Naive B cell (primary cell): ENCODE data around the gene VSTM4. TPM values are rescaled to one million over a fixed set of nuclear protein-coding genes. Genes with fewer than 3 reads are reported as not detected.

ENCODE experiments used
- ATAC-seq, 2 donors: fragments of 150-1000 bp; cut with Tn5 transposase; 2 replicates each; pipeline ENCODE4 v1.10.0; 2021; ENCODE audit warnings: low read depth in 2 of 2, mild to moderate bottlenecking in 2 of 2, moderate library complexity in 2 of 2
- DNase-seq: peaks from one replicate; pipeline ENCODE4 v3.0.0; 2022
- H3K27ac Mint-ChIP-seq, 6 donors: one replicate each; pipeline ENCODE4 v1.8.0; 2020 to 2022; ENCODE audit warnings: mild to moderate bottlenecking in 6 of 6, mixed read lengths in 6 of 6, moderate library complexity in 5 of 6, inconsistent platforms in 2 of 6
- H3K27me3 Mint-ChIP-seq, 3 donors: one replicate each; pipeline ENCODE4 v1.8.0; 2021 to 2022; ENCODE audit warnings: mixed read lengths in 3 of 3, mild to moderate bottlenecking in 1 of 3
- H3K36me3 Mint-ChIP-seq, 2 donors: one replicate each; pipeline ENCODE4 v1.8.0; 2020 to 2022; ENCODE audit warnings: mixed read lengths in 2 of 2, inconsistent platforms in 1 of 2, mild to moderate bottlenecking in 1 of 2
- H3K4me1 Mint-ChIP-seq, 3 donors: one replicate each; pipeline ENCODE4 v1.8.0; 2020 to 2022; ENCODE audit warnings: mixed read lengths in 3 of 3, inconsistent platforms in 1 of 3, mild to moderate bottlenecking in 1 of 3, moderate library complexity in 1 of 3
- H3K4me3 Mint-ChIP-seq, 8 donors: one replicate each; pipeline ENCODE4 v1.8.0; 2020 to 2022; ENCODE audit warnings: mild to moderate bottlenecking in 8 of 8, mixed read lengths in 8 of 8, moderate library complexity in 8 of 8, inconsistent platforms in 2 of 8
- H3K9me3 Mint-ChIP-seq, 7 donors: one replicate each; pipeline ENCODE4 v1.8.0; 2020 to 2022; ENCODE audit warnings: mixed read lengths in 7 of 7, mild to moderate bottlenecking in 5 of 7, inconsistent platforms in 2 of 7, moderate library complexity in 1 of 7
- polyA plus RNA-seq, 6 donors: library from polyadenylated mRNA; unstranded; fragments of 300-500 nt; fragmentation: Illumina TruSeq; gene quantifications; one replicate each; pipeline ENCODE4 v1.2.3, GENCODE V29; 2021; ENCODE audit warnings: low read depth in 6 of 6

The VSTM4 gene
- polyA plus RNA-seq, 6 donors from 2014 or later, result 0.04 to 0.17 (median 0.11) TPM; not detected in 3

- no peak for DNase-seq
- peaks cover 7 to 11% of the 10 kb centered on the region in 2 donors for H3K36me3 Mint-ChIP-seq
- peaks cover 16 to 32% (median 26%) of the 10 kb centered on the region in 3 donors for H3K27me3 Mint-ChIP-seq
- H3K27ac Mint-ChIP-seq, result peak overlapping the region in 1 of 6 donors; percentile 24
- no peak for ATAC-seq
- H3K9me3 Mint-ChIP-seq, result peaks cover 9 to 16% (median 11%) of the 10 kb centered on the region in 7 donors
- no peak overlapping the region for H3K4me3 Mint-ChIP-seq
- H3K4me1 Mint-ChIP-seq, result no peaks in the 10 kb centered on the region
These were observed 23.7 kb downstream of the VSTM4 start for GRCh38 chr10:49091450-49092210.

GRCh38 chr10:49090696-49091380 is 24.5 kb downstream of the VSTM4 start:
- H3K4me3 Mint-ChIP-seq, result no peak overlapping the region
- no peak for ATAC-seq
- peaks cover 7 to 17% of the 10 kb centered on the region in 2 donors for H3K36me3 Mint-ChIP-seq
- peaks cover 14 to 21% (median 15%) of the 10 kb centered on the region in 7 donors for H3K9me3 Mint-ChIP-seq
- DNase-seq, result no peak
- H3K27ac Mint-ChIP-seq, result no peak overlapping the region
- no peaks in the 10 kb centered on the region for H3K4me1 Mint-ChIP-seq
- peaks cover 16 to 31% (median 22%) of the 10 kb centered on the region in 3 donors for H3K27me3 Mint-ChIP-seq

- Mint-ChIP-seq H3K27me3 (peaks cover 16 to 25% (median 22%) of the 10 kb centered on the region in 3 donors), H3K4me3 (no peak overlapping the region), H3K36me3 (peaks cover 7 to 17% of the 10 kb centered on the region in 2 donors), H3K4me1 (no peaks in the 10 kb centered on the region), H3K27ac (no peak overlapping the region), H3K9me3 (peaks cover 14 to 21% (median 16%) of the 10 kb centered on the region in 7 donors)
- DNase-seq, result no peak
- no peak for ATAC-seq
These were observed 25.1 kb downstream of the VSTM4 start for GRCh38 chr10:49090189-49090575.

DNA sequence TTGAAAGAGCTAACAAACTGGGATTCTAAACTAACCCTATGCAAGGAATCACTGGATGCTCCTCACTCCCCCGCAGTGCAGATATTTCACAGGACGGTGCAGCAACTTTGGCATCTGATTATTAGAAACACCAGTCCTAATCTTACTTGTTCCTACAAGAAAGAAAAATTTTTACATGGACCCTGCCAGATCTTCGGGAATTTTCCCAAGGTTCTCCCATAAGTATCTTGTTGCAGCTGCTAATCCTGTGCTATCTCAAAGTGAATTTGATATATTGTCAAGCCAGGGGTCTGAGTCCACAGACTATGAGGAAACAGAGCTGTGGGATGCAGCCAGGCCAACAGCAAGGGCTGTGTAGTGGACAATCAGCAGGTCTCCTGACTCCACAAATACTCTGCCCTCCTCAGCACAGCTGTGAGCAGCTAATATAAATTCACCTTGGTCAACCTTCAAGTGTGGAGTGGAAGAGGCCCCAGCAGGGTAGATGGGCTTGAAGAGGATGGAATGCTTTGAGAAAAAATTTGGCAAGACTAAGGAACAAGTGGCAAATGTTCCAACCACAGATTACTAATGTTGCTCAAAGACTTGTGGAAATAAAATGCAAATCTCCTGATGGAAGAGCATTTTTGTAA is 25.6 kb downstream of the VSTM4 start:
- peaks cover 16 to 24% (median 22%) of the 10 kb centered on the region in 3 donors for H3K27me3 Mint-ChIP-seq
- no peak overlapping the region for H3K4me3 Mint-ChIP-seq
- no peaks in the 10 kb centered on the region for H3K4me1 Mint-ChIP-seq
- no peak for ATAC-seq
- H3K9me3 Mint-ChIP-seq, result peaks cover 14 to 21% (median 16%) of the 10 kb centered on the region in 7 donors
- H3K36me3 Mint-ChIP-seq, result peaks cover 7 to 17% of the 10 kb centered on the region in 2 donors
- no peak for DNase-seq
- H3K27ac Mint-ChIP-seq, result no peak overlapping the region

DNA sequence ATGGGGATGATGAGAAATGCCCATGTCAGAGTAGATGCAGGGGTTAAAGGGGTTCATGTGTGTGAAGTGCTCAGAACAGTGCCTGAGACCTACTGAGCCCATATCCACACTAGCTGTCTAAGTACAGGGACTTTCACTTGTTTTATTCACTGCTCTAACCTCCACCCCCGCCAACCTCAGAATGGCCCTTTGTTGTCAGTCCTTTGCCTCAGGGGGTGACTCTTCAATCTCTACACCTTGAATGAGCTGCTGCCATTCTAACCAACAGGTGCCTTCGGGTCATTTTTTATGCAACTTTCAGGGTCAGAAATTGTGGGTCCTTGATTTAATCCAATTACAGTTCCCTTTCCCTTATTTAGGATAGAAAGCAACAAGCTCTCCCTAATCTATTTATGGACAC is 26.2 kb downstream of the VSTM4 start:
- no peak for ATAC-seq
- H3K9me3 Mint-ChIP-seq, result peaks cover 14 to 21% (median 16%) of the 10 kb centered on the region in 7 donors
- H3K4me3 Mint-ChIP-seq, result no peak overlapping the region
- no peak overlapping the region for H3K27ac Mint-ChIP-seq
- DNase-seq, result no peak
- H3K36me3 Mint-ChIP-seq, result peaks cover 7 to 17% of the 10 kb centered on the region in 2 donors
- H3K4me1 Mint-ChIP-seq, result no peaks in the 10 kb centered on the region
- H3K27me3 Mint-ChIP-seq, result peaks cover 14 to 24% (median 22%) of the 10 kb centered on the region in 3 donors

DNA sequence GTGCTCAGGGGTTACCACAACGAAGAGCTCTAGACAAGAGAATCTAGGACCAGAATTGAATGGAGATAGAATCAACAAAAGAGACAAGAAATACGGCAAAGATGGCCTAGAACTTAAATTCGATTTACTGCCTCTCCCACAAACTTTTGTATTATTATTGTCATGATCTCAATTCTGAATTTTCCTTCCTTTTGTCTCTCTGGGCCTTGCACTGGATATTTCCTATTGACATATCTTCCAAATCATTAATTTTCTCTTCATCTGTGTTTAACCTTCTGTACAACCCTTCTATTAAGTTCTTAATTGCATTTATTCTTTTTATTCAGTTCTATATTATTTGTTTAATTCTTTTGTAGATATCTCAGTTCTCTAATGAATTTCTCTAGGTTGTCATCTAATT is 28.4 kb downstream of the VSTM4 start:
- Mint-ChIP-seq H3K4me1 (no peaks in the 10 kb centered on the region), H3K36me3 (peaks cover 7 to 17% of the 10 kb centered on the region in 2 donors), H3K27ac (no peak overlapping the region), H3K4me3 (no peak overlapping the region), H3K27me3 (peaks cover 12 to 18% (median 15%) of the 10 kb centered on the region in 3 donors), H3K9me3 (peaks cover 14 to 21% (median 16%) of the 10 kb centered on the region in 7 donors)
- no peak for DNase-seq
- ATAC-seq, result no peak

GRCh38 chr10:49083261-49083660 is 32.1 kb downstream of the VSTM4 start:
- no peak overlapping the region for H3K27ac Mint-ChIP-seq

DNA sequence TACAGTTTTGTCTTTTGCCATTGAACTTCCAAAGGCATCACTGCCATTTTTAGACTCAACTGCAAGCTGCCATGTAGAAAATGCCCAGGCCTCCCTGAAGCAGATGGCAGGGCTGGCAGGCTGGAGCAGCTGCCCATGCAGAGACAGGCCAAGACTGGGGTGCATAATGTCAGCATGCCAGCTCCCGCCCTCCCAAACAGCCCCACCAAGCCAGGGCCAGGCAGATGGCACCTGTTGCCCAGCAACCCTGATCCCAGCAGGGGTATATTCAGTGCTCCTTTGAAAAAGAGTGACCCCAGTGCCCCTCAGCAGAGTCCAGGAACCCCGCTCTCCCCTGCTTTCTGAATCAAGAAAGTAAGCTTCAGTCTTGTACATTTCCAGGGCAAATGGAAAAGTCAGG is 32.6 kb downstream of the VSTM4 start:
- peaks cover 7 to 8% (median 8%) of the 10 kb centered on the region in 3 donors for H3K27me3 Mint-ChIP-seq
- ATAC-seq (no peak), DNase-seq (no peak)
- no peaks in the 10 kb centered on the region for H3K4me1 Mint-ChIP-seq
- H3K36me3 Mint-ChIP-seq, result peaks cover 7 to 17% of the 10 kb centered on the region in 2 donors
- H3K27ac Mint-ChIP-seq, result no peak overlapping the region
- H3K9me3 Mint-ChIP-seq, result peaks cover 13 to 21% (median 16%) of the 10 kb centered on the region in 7 donors
- H3K4me3 Mint-ChIP-seq, result no peak overlapping the region

More at GRCh38 chr10:49083261-49083660, 32.1 kb downstream of the VSTM4 start:
- ATAC-seq (no peak), DNase-seq (no peak)
- no peak overlapping the region for H3K4me3 Mint-ChIP-seq
- peaks cover 5 to 8% (median 8%) of the 10 kb centered on the region in 3 donors for H3K27me3 Mint-ChIP-seq
- H3K9me3 Mint-ChIP-seq, result peaks cover 14 to 21% (median 16%) of the 10 kb centered on the region in 7 donors
- H3K36me3 Mint-ChIP-seq, result peaks cover 7 to 17% of the 10 kb centered on the region in 2 donors
- H3K4me1 Mint-ChIP-seq, result no peaks in the 10 kb centered on the region

GRCh38 chr10:49081547-49082275 is 33.6 kb downstream of the VSTM4 start:
- no peak for ATAC-seq
- Mint-ChIP-seq H3K36me3 (peaks cover 0 to 7% of the 10 kb centered on the region in 2 donors), H3K9me3 (peaks cover 5 to 10% (median 7%) of the 10 kb centered on the region in 7 donors), H3K4me1 (no peaks in the 10 kb centered on the region), H3K27me3 (peaks cover 16 to 18% (median 18%) of the 10 kb centered on the region in 3 donors), H3K4me3 (no peak overlapping the region), H3K27ac (no peak overlapping the region)
- DNase-seq, result no peak

- H3K4me1 Mint-ChIP-seq, result peaks cover 0 to 5% (median 0%) of the 10 kb centered on the region in 3 donors
- ATAC-seq, result no peak
- peaks cover 0 to 3% (median 2%) of the 10 kb centered on the region in 7 donors for H3K9me3 Mint-ChIP-seq
- no peaks in the 10 kb centered on the region for H3K36me3 Mint-ChIP-seq
- DNase-seq, result no peak
- H3K27me3 Mint-ChIP-seq, result peaks cover 21 to 25% (median 23%) of the 10 kb centered on the region in 3 donors
- H3K27ac Mint-ChIP-seq, result peak overlapping the region in 1 of 6 donors; percentile 34
- H3K4me3 Mint-ChIP-seq, result no peak overlapping the region
These were observed 34.4 kb downstream of the VSTM4 start for GRCh38 chr10:49080965-49081364.

DNA sequence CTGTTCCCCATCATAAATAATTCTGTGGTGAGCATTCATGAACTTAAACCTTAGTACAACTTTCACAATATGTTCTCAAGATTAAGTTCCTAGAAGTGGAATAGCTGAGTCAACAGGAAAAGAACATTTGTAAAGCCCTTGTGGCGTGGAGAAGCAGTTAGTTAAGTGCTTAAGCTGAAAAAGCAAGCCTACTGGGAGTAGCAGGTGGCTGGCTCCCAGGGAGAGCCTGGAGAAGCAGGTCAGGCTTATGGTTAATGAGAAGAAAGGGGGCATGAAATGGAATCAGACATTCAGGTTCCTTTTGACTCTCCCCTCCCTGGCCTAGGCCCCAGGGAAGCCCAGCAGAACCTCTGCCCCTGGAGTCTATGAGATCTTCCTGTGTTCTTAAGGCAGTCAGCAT is 35.3 kb downstream of the VSTM4 start:
- DNase-seq, result no peak
- Mint-ChIP-seq H3K4me1 (peaks cover 0 to 5% (median 0%) of the 10 kb centered on the region in 3 donors), H3K9me3 (no peaks in the 10 kb centered on the region), H3K36me3 (no peaks in the 10 kb centered on the region), H3K27me3 (peaks cover 25 to 34% (median 32%) of the 10 kb centered on the region in 3 donors), H3K4me3 (no peak overlapping the region), H3K27ac (no peak overlapping the region)
- no peak for ATAC-seq

- ATAC-seq (no peak), DNase-seq (no peak)
- Mint-ChIP-seq H3K9me3 (no peaks in the 10 kb centered on the region), H3K36me3 (no peaks in the 10 kb centered on the region), H3K4me3 (no peak overlapping the region), H3K27me3 (peaks cover 25 to 39% (median 37%) of the 10 kb centered on the region in 3 donors), H3K4me1 (peaks cover 0 to 5% (median 0%) of the 10 kb centered on the region in 3 donors), H3K27ac (no peak overlapping the region)
These were observed 35.8 kb downstream of the VSTM4 start for GRCh38 chr10:49079499-49079898.

GRCh38 chr10:49079072-49079471 is 36.2 kb downstream of the VSTM4 start:
- ATAC-seq (no peak), DNase-seq (no peak)
- no peaks in the 10 kb centered on the region for H3K36me3 Mint-ChIP-seq
- H3K27me3 Mint-ChIP-seq, result peaks cover 25 to 41% (median 39%) of the 10 kb centered on the region in 3 donors
- no peak overlapping the region for H3K4me3 Mint-ChIP-seq
- no peak overlapping the region for H3K27ac Mint-ChIP-seq
- no peaks in the 10 kb centered on the region for H3K9me3 Mint-ChIP-seq
- H3K4me1 Mint-ChIP-seq, result peaks cover 0 to 5% (median 0%) of the 10 kb centered on the region in 3 donors
